Natural killer cell (primary cell): Measurements from ENCODE around the gene PNMA8B. TPM values are rescaled to one million over a fixed set of nuclear protein-coding genes. Genes with fewer than 3 reads are reported as not detected.

Source experiments
- ATAC-seq, 3 donors: fragments of 150-1000 bp in 2 of 3; fragments of 200-7000 bp in 1 of 3; cut with Tn5 transposase; 1 replicate in 1 of 3; 2 replicates in 2 of 3; pipeline ENCODE4 v1.10.0; 2021; ENCODE audit warnings: mild to moderate bottlenecking in 2 of 3, moderate library complexity in 2 of 3
- DNase-seq, 2 donors: peaks; one replicate each; pipeline versions ENCODE4 v3.0.0 to v3.0.0-alpha.2; 2013 to 2021; ENCODE audit warnings: mixed read lengths in 1 of 2
- H3K27ac ChIP-seq: one replicate; pipeline ENCODE4 v1.5.1; 2013; ENCODE audit warnings: mild to moderate bottlenecking, low read length
- H3K27me3 ChIP-seq: one replicate; pipeline ENCODE4 v1.6.1; 2013; ENCODE audit warnings: low read length; ENCODE audit not compliant: control insufficient read depth, insufficient read depth
- H3K36me3 ChIP-seq: one replicate; pipeline ENCODE4 v1.6.1; 2013; ENCODE audit warnings: low read length; ENCODE audit not compliant: control insufficient read depth, insufficient read depth
- H3K4me1 ChIP-seq: one replicate; pipeline ENCODE4 v1.6.1; 2013; ENCODE audit warnings: low read length; ENCODE audit not compliant: control insufficient read depth, insufficient read depth
- H3K4me3 ChIP-seq: one replicate; pipeline ENCODE4 v1.5.1; 2013; ENCODE audit warnings: low read length
- H3K9me3 ChIP-seq: one replicate; pipeline ENCODE4 v1.6.1; 2013; ENCODE audit warnings: low read length; ENCODE audit not compliant: control insufficient read depth, insufficient read depth
- H3K27ac Mint-ChIP-seq, 2 donors: one replicate each; pipeline ENCODE4 v1.8.0; 2022; ENCODE audit warnings: mild to moderate bottlenecking in 2 of 2, mixed read lengths in 2 of 2, moderate library complexity in 1 of 2
- H3K27me3 Mint-ChIP-seq, 2 donors: one replicate each; pipeline ENCODE4 v1.8.0; 2022; ENCODE audit warnings: low read depth in 2 of 2, mixed read lengths in 2 of 2
- H3K36me3 Mint-ChIP-seq: one replicate; pipeline ENCODE4 v1.8.0; 2022; ENCODE audit warnings: mixed read lengths
- H3K4me1 Mint-ChIP-seq, 2 donors: one replicate each; pipeline ENCODE4 v1.8.0; 2022; ENCODE audit warnings: mixed read lengths in 2 of 2
- H3K4me3 Mint-ChIP-seq: one replicate; pipeline ENCODE4 v1.8.0; 2022; ENCODE audit warnings: mild to moderate bottlenecking, moderate library complexity, mixed read lengths
- H3K9me3 Mint-ChIP-seq, 2 donors: one replicate each; pipeline ENCODE4 v1.8.0; 2022; ENCODE audit warnings: mixed read lengths in 2 of 2
- CTCF ChIP-seq: fragments of 200-600 bp; IDR thresholded peaks from one replicate; pipeline ENCODE4 v1.8.0; 2022; ENCODE audit warnings: antibody characterized with exemption
- WGBS: methylation state at CpG from one replicate; pipeline ENCODE4 v1.1.7; 2013; ENCODE audit warnings: missing lambda C conversion rate; ENCODE audit not compliant: insufficient coverage; 5-methylcytosine and 5-hydroxymethylcytosine counted together
- intact Hi-C: fragments of 100-400 bp; cut with micrococcal nuclease; formaldehyde crosslinking; loops from one replicate; pipeline ENCODE4 v1.14.2; 2022
- total RNA-seq, 4 donors: library from RNA; stranded (reverse); fragments of 120-200 nt in 1 of 4; gene quantifications; one replicate each; pipeline versions ENCODE4 v1.2.3 to v1.2.4, GENCODE V29; 2013 to 2022

The PNMA8B gene
- total RNA-seq, 3 donors from 2014 or later (not counting 1 experiment from before 2014, with no cell fraction given): 0.08 to 0.09 TPM; not detected in 1

GRCh38 chr19:46511237-46511636, 15.6 kb upstream of the PNMA8B start:
- no peak for ATAC-seq

GRCh38 chr19:46508206-46508605, 12.5 kb upstream of the PNMA8B start:
- DNase-seq (no peak), ATAC-seq (no peak)
- H3K27ac Mint-ChIP-seq: no peak overlapping the region
- H3K27me3 ChIP-seq: no peaks in the 10 kb centered on the region
- no peak overlapping the region for H3K27ac ChIP-seq
- no peak overlapping the region for H3K4me3 Mint-ChIP-seq
- no peaks in the 10 kb centered on the region for H3K4me1 Mint-ChIP-seq
- no peaks in the 10 kb centered on the region for H3K9me3 ChIP-seq
- no peaks in the 10 kb centered on the region for H3K36me3 Mint-ChIP-seq
- intact Hi-C loops: no loop called here
- H3K4me3 ChIP-seq: no peak overlapping the region
- peaks cover 0 to 4% of the 10 kb centered on the region in 2 donors for H3K27me3 Mint-ChIP-seq
- TF ChIP-seq CTCF: no peak
- H3K9me3 Mint-ChIP-seq: no peaks in the 10 kb centered on the region
- no peaks in the 10 kb centered on the region for H3K36me3 ChIP-seq
- WGBS: 91% methylated on average over 1 of the region's 2 CpGs
- H3K4me1 ChIP-seq: no peaks in the 10 kb centered on the region

More at GRCh38 chr19:46511237-46511636, 15.6 kb upstream of the PNMA8B start:
- H3K4me1 ChIP-seq: peaks cover 3% of the 10 kb centered on the region
- Mint-ChIP-seq H3K9me3 (no peaks in the 10 kb centered on the region), H3K4me3 (no peak overlapping the region), H3K27me3 (peaks cover 4 to 19% of the 10 kb centered on the region in 2 donors), H3K36me3 (no peaks in the 10 kb centered on the region), H3K4me1 (no peaks in the 10 kb centered on the region), H3K27ac (no peak overlapping the region)
- TF ChIP-seq CTCF: no peak
- intact Hi-C loops: no loop called here
- no peak overlapping the region for H3K4me3 ChIP-seq
- H3K27me3 ChIP-seq: peaks cover 7% of the 10 kb centered on the region
- no peak for DNase-seq
- 84% methylated on average over 4 of the region's 4 CpGs for WGBS
- H3K27ac ChIP-seq: no peak overlapping the region
- no peaks in the 10 kb centered on the region for H3K9me3 ChIP-seq
- no peaks in the 10 kb centered on the region for H3K36me3 ChIP-seq

GRCh38 chr19:46503848-46504453, 8.3 kb upstream of the PNMA8B start:
- Mint-ChIP-seq H3K9me3 (no peaks in the 10 kb centered on the region), H3K36me3 (no peaks in the 10 kb centered on the region), H3K4me1 (no peaks in the 10 kb centered on the region), H3K27me3 (peaks cover 14 to 15% of the 10 kb centered on the region in 2 donors), H3K4me3 (no peak overlapping the region), H3K27ac (no peak overlapping the region)
- intact Hi-C loops: no loop called here
- no peaks in the 10 kb centered on the region for H3K36me3 ChIP-seq
- 83% methylated on average over 16 of the region's 17 CpGs for WGBS
- no peaks in the 10 kb centered on the region for H3K27me3 ChIP-seq
- H3K27ac ChIP-seq: no peak overlapping the region
- DNase-seq: no peak
- H3K4me1 ChIP-seq: no peaks in the 10 kb centered on the region
- TF ChIP-seq CTCF: no peak
- no peak for ATAC-seq
- H3K9me3 ChIP-seq: no peaks in the 10 kb centered on the region
- H3K4me3 ChIP-seq: no peak overlapping the region

- H3K27ac Mint-ChIP-seq: no peak overlapping the region
- Histone ChIP-seq H3K4me1 (no peaks in the 10 kb centered on the region), H3K27me3 (no peaks in the 10 kb centered on the region), H3K9me3 (no peaks in the 10 kb centered on the region), H3K36me3 (no peaks in the 10 kb centered on the region), H3K4me3 (no peak overlapping the region), H3K27ac (no peak overlapping the region)
- TF ChIP-seq CTCF: no peak
- no peaks in the 10 kb centered on the region for H3K9me3 Mint-ChIP-seq
- DNase-seq (no peak), ATAC-seq (no peak)
- no peaks in the 10 kb centered on the region for H3K4me1 Mint-ChIP-seq
- no peaks in the 10 kb centered on the region for H3K36me3 Mint-ChIP-seq
- WGBS: 87% methylated on average over 5 of the region's 5 CpGs
- H3K27me3 Mint-ChIP-seq: peaks cover 19% of the 10 kb centered on the region in 2 donors
- H3K4me3 Mint-ChIP-seq: no peak overlapping the region
- intact Hi-C loops: no loop called here
Measured at GRCh38 chr19:46502891-46503290, 7.2 kb upstream of the PNMA8B start.
